Inflammatory macrophage treated with lipopolysaccharide for 1 hour (primary cell): ENCODE results near the gene AP1AR.

ENCODE experiments used
- DNase-seq, 2 donors: peaks; one replicate each; pipeline ENCODE4 v3.0.0-alpha.2; 2020 to 2022

AP1AR gene

DNA sequence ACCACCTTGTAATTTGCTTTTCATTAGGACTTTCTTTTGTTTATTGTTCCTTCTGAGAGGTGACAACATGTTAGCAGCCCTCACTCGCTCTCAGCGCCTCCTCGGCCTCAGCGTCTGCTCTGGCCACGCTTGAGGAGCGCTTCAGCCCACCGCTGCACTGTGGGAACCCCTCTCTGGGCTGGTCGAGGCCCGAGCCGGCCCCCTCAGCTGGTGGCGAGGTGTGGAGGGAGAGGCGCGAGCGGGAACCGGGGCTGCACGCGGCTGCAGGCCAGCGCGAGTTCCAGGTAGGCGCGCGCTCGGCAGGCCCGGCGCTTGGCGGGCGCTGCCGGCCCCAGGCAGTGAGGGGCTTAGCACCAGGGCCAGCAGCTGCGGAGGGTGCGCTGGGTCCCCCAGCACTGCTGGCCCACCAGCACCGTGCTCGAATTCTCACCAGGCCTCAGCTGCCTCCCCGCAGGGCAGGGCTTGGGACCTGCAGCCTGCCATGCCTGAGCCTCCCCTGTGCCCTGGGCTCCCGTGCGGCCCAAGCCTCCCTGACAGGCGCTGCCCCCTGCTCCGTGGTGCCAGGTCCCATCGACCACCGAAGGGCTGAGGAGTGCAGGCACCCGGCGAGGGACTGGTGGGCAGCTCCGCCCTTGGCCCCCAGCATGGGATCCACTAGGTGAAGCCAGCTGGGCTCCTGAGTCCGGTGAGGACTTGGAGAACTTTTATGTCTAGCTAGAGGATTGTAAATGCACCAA, 9.2 kb upstream of the AP1AR start:
- DNase-seq: no peak

DNA sequence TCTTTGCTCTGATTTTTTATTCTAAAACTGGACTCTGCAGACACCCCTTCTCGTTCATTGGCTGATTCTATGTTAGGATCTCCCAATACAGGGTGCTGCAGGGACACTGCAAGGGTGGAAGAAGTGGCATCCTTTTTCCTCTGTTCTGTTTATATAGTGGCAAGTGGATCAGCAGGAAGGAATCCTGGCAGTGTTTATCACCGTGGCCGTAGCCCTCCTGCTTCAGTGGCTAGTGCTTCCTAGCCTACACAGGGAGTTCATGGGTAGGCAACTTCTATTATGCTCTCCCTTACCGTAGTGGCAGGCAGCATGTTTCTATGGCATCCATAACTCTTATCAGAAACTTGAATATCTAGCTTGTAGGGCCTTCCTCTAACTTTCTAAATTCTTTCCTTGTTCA, 6.4 kb upstream of the AP1AR start:
- no peak for DNase-seq

DNA sequence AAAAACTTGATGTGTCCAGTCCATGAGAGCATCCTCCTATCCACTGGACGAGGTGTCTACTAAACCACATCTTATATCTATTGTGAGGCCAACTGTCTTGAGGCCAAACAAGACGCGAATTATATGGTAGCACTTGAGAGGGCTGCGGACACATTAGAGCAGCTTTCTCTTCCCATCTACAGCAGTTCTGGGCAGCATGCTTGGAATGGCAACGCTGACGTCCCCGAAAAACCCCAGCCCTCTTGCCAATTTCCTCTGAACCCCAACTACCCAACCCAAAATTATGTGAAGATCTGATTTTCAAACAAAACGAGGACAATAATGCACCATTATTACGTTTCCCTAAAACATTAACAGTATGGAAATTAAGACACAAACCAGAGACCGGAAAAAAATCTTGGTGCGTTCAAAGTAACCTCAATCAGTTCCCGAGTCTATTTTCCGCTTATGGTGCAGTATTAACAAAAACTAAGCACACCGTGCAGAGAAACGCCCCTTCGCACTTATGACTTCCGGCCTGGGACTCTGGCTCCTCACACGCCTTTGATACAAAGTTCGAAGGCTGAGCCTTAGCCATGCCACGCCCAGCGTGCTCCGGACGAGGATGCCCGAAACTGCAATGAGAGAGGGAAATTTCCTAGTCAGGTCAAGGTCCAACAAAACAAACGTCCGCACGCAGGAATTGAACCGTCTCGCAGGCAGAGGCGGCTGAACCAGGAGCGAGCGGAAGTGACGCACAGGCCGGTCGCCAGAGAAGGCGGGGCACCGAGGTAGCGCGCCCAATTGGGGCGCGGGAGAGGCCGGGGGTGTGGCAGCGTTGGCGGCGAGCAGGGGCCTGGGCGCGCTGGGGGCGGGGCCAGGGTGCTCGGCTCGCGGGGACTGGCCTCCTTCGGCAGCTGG, 458 bp upstream of the AP1AR start:
- peak; percentile 94 to 96 for DNase-seq

DNA sequence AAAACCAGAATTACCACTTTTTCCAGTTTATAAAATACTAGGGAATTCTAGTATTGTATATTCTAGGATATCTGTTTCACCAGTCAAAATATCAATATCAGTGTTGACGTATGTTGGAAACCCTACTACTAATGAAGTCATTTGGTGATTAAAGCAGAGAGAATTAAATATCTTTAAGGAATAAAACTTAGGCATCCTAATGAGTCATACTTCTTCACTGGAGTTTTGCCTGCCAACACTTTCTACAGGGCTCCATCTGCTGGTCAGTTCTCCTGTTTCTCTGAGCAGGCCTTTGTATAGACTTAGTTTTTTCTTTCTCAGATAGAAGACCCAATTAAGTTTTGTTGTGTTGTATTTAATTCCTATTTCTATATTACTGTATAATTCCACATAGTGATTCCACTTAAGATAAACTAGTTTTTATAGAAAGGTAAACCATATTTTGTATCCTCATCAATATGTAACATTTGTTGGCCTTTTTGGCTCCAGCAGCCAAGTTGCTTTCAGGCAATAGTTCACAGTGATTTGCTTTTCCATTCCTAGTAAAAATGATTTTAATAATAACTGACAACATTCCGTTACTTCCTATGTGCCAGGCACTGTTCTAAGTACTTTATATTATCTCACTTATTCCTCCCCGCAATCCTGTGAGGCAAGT, 3.5 kb downstream of the AP1AR start:
- peak; percentile 65 to 89 for DNase-seq

DNA sequence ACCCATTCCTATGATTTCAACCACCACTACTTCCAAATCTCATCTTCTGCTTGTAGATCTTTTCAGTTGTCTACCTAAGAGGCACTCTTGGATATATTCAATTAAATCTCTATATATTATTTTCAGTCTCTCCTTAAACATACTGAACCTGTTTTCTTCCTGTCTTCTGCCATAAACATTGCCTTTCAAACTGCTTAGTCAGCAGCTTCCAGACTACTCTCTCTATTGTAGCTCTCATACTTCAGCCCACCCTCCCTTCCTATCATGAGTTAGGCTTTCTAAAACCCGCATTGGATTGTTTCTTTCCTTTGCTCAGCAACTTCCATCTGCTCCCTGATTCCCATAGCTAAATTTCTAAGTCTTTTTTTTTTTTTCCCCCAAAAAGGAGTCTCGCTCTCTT, 4.5 kb downstream of the AP1AR start:
- DNase-seq: no peak

DNA sequence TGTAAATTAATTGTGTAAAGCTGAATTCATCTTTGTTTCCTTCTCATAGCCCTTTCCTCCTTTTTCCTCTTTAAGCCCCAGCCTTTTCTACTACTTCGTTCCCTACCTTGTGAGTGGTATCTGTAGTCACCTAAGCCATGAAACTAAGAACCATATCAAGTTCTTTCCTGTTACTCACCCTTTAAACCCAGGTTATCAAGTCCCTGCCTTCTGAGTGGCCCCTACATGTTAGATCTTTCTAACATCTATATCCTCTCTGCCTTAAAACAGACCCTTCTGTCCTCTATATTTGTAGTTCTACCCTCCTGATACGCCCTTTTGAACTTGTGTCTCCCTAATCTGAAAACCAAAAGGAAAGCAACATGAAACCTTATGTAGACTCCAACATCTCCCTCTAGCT, 7.2 kb downstream of the AP1AR start:
- no peak for DNase-seq

DNA sequence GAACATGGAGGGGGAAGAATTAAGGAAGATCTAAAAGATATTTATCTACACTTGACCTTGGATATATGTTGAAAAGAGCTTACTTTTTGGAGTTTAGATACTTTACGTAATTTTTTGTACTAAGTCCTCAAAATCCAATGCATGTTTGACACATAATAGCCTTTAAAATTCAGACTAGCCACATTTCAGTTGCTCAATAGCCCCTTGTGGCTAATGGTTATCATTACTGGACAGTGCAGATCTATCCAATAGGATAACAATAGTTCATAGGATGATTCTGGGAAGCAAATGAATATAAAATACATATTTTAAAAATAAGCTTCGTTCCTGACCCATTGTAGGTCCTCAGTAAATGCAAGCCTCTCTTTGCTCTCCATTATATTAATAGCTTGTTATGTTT, 13.8 kb downstream of the AP1AR start:
- DNase-seq: no peak

DNA sequence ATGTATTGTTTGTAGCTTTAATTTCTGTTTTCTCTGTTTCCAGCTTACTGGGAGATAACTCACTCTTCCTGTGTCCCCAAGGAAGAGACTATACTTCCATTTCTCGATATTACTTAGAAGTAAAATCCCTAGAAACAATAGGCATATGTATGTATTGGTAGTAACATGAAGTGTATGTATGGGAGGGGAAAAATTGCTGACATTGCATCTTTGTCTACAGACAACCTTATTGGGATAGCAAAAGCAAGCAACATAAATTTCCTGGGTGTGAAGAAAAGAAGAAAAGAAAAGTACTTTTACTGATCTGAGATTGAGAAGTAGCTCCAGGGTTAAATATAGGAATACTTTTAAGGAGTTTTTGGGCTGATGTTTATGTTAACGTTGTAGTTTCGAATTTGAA, 15.4 kb downstream of the AP1AR start:
- DNase-seq: no peak

DNA sequence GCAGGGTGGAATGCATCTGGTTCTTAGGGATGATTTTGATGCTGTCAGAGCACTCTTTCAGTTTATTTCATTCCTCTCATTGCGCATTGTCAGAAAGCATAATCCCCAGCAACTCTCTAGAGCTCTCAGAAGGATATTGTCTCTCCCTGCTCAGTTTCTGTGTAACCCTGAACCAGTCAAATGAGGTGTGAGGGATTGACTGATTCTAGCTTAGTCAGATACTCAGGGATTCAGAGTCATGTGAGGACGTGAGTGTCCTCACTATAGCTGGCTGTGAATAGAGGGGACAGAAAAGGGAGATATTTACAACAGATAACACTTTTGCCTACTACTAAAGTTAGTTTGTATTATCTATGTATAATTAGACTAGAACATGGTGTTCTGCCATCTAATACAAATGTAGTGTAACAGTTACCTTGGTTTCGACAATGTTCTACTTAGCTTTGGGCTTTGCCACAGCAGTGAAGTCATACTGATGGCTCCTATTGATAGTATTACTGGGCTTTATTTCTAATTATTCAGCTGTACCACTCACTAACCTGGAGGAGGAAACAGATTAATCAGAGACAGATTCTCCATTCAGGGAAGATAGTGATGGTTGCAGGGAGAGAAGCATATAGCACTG, 19.5 kb downstream of the AP1AR start:
- DNase-seq: no peak

DNA sequence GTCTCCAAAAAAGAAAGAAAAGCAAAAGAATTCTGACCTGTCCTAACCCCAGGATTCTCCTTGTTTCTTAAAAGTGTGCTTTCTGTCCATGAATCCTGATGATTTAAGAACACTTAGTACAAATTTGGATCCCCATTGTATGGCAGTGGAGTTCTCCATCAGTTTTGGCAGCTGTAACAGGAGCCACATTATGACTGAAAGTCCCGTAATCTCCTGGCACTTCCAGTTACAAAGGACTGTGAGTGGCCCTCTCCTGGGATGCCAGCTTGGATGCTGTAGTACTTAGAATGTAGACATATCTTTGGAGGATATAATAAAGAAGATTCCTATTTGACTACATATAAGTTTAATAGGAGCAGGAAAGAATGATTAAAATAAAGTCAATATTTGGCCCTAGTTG, 20.6 kb downstream of the AP1AR start:
- DNase-seq: no peak

DNA sequence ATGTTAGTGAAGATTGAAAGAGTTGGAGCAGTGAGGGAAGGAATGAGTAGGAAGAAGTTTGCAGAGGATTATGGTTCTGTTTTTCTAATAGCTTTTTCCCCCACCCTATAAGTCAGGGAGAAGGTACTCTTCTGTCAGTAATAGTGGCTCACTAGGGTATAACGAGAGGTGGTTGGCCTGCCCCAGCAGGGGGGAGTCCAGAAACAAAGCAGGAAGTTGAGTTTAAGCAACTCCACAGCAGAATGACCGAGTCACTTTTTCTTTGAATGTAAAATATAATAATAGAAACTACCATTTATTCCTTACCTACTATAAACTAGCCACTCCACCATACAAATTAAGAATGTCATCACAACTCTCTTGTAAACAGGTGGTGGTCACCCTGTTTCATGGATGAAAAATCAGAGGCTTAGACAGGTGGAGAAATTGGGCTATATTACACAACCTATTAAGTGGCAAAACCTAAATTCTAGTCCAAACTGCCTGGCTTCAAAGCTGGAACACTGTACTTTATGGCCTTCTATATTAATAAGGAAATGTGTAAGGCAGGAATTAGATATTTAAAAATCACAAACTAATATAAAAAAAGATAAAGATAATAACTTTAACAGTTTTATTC, 21.9 kb downstream of the AP1AR start:
- DNase-seq: peak; percentile 28 to 45

DNA sequence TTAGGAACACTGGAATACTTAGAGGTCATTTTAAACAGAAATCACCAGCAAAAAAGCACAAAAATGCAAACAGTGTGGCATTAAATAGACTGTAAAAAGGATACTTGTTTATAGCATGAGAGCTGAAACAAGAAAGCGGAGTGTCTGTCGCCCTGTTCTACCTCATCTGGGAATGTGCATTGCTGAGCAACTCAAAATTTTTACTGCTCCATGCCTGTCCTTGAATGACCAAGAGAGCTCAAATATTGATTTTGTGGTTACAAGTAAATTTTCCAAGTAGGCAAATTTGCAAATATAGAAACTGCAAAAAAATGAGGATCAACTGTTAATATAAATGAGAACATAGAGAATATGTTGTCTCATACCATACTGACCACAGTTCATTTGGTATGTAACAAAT, 25.5 kb downstream of the AP1AR start:
- DNase-seq: no peak

DNA sequence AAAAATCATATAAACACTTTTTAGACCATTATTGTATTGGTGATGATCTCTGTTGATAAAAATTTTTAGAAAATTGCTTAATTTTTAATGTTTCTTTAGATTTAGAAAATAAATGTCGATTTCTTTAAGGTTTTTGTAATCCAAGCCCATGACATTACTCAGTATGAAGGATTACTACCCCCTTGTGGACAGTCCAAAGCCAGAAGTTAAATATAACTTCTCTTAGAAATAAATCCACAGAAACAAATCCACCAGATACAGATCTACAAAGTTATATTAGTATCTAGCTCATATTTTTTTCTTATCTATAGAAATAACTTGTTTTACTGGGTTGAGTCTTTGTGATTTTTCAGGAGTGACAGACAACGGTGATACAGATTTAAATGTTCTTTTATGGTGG, 35.2 kb downstream of the AP1AR start:
- DNase-seq: peak in 1 of 2 donors; percentile 51

DNA sequence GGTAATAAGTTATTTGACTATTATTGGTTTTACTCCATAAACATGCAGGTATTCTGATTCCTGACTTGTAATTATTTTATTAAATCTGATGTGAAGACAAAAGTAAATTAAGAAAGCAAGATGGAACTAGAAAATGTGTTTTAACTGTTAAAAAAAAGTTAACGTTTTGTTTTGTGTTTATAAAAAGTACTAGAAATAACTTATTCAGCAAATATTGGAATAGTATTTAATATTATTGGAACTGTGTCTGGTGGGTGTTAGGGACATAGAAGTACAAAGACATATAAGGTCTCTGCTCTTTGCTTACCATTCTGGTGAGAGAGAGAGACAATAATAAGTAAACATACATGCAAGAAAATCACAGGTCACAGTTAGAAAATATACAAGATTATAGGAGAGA, 38.5 kb downstream of the AP1AR start:
- no peak for DNase-seq

DNA sequence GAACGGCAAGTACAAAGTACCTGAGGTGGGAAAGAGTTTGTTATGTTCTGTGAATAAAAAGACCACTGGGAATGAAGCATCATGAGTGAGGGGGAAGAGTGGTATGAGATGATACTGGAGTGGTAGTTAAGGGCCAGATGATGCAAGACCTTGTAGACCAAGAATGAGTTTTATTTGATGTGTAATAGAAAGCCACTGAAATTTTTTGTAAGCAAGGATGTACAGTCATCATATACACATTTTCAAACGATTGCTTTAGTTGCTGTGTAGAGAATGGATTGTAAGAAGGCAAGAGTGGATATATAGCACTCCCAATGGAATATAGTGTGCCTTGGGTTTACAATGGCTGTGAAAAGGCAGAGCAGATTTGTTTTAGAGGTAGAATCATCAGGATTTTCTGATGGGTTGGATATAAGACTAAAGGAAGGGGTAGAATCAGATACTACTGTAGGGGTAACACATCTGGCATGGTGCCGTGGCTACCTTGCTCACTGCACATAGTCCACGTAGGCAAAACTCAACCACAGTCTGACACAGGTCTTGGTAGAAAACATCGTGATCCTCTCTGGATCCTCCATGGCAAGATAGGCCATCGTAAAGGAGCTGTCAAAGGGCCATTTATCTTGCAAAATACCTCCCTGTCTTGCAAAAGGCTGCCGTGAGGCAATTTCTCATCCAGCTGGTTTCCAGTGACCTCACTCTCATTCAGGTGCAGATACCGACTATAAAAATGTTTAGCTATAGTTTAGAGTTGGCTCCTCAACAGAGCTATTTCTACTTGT, 39.2 kb downstream of the AP1AR start:
- no peak for DNase-seq

DNA sequence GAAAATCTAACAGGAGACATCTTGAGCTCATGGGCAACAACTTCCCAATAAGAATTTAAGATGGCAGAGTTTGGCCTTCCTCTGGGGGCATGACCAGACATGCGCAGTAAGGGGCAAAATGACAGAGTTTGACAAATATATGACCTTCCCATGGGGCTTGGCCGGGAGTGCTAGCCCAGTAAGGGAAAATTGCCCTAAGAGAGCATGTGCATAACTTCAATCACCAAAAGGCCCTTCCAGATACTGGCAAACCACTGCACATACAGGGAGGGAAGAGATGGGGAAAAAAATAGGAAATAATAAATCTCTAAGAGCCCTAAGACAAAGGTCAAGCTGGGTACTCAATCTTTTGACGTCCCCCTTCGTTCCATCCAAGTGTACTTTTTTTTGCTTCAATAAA, 40.7 kb downstream of the AP1AR start:
- DNase-seq: no peak

DNA sequence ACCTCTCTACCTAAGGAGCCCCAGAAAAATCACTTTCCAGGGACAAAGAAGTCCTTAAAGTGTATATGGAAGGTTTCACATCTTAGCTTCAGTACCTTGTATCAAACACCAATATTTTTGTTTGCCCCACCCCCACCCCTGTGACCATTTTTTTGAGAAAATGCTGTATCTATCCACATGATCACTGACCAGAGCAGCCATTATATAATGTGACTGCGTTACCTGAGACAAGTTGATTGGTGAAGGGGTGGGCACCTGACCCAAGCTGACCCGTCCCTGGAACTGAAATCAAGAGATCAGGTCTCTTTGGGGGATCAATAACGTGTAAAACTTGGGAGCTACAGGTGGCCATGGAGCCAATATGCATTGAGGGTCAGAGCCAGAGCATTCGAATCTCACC, 43.4 kb downstream of the AP1AR start:
- DNase-seq: no peak

DNA sequence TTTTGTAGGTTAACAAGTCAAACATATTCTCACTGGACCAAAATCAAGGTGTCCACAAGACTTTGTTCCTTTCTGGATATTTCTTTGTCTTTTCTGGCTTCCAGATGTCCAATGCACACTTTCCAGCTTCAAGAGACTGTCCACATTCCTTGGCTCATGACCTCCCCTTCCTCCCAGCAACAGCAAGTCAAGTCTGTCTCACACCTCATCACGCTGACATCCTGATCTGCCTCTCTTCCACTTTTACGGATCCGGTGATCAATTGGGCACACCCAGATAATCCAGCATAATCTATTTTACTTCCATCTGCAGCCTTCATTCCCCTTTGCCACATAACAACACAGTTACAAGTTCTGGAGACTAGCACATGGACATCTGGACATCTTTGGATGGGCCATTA, 44.5 kb downstream of the AP1AR start:
- DNase-seq: no peak

DNA sequence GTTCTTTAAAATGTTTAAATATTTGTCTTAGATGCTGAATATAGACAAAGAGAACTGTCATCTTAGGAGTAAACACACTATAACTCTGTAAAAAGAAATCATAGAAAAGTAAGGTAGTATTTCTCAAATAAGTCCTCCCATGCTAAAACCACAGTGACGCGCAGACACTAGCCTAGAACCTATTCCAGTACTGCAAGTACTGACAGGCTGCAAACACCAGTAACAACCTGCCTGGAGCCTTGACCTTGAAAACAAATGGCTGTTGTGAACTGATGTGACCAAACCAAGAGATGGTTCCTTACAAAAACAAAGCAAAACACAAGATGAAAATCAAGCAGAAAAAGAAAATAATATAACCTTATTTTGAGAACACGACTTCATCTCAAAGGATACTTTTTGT, 45.6 kb downstream of the AP1AR start:
- no peak for DNase-seq

DNA sequence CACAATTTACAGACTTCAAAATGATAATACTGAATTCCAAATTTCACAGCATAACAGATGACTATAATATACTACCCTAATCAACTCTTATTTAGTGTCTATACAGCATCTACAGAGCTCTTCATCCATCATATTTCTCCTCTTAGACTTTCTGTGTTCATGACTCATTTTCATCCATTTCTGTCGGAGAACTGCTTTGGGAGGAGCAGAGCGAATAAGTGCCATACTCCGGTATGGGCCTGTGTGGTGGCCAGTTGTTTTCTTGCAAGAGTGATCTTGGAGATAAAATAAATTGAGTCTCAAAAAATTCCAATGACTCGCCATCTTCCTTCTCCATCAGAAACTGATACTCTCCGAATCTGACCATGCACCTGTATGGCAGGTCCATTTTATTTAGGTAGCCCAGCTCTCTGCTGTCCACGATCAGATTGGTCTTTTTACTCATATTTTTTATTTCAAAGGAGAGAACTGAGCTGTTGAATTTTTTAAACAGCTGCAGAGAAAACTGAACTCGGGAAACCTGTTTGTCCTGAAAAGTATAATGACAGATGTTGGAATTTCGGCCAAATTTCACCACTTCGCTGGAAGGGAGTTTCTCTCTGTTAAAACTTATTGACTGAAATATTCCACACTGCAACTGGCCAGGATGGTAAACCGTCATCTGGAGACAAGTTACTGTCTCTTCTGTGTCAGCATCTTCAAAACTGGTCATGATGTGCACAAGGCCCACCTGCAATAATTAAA, 46.3 kb downstream of the AP1AR start:
- DNase-seq: no peak
